ENCODE data around the gene IL4R.

DNA sequence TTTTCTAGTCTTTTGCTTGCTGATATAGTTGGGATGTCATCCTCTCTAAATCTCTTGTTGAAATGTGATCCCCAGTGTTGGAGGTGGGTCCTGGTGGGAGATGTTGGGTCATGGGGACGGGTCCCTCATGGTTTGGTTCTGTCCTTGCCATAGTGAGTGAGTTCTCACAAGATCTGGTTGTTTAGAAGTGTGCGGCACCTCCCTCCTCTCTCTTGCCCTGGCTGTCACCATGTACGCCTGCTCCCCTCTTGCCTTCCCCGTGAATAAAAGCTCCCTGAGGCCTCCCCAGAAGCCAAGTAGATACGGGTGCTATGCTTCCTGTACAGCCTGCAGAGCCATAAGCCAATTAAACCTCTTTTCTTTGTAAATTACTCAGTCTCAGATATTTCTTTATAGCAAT, 15.2 kb downstream of the IL4R start:
- TF ChIP-seq, protein P1, sequence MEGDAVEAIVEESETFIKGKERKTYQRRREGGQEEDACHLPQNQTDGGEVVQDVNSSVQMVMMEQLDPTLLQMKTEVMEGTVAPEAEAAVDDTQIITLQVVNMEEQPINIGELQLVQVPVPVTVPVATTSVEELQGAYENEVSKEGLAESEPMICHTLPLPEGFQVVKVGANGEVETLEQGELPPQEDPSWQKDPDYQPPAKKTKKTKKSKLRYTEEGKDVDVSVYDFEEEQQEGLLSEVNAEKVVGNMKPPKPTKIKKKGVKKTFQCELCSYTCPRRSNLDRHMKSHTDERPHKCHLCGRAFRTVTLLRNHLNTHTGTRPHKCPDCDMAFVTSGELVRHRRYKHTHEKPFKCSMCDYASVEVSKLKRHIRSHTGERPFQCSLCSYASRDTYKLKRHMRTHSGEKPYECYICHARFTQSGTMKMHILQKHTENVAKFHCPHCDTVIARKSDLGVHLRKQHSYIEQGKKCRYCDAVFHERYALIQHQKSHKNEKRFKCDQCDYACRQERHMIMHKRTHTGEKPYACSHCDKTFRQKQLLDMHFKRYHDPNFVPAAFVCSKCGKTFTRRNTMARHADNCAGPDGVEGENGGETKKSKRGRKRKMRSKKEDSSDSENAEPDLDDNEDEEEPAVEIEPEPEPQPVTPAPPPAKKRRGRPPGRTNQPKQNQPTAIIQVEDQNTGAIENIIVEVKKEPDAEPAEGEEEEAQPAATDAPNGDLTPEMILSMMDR (conservative IDR thresholded peaks at IDR 0.05) = no peak
- no peak for TF ChIP-seq ZFX (IDR thresholded peaks at IDR 0.05)

Data from C4-2B (cell line).